Stimulated activated CD4-positive, alpha-beta T cell treated with anti-CD3 and anti-CD28 coated beads, Interleukin-12 subunit alpha, Interleukin-12 subunit beta, amount 100 ng/mL, for 24 hours (primary cell): ENCODE measurements around the gene ANAPC2.

Experiments used
- DNase-seq, 2 experiments: peaks; one replicate each; pipeline ENCODE4 v3.0.0-alpha.2; 2020; ENCODE audit warnings: low read depth in 2 of 2

Gene ANAPC2

GRCh38 chr9:137188490-137189296, at the start of gene ANAPC2, which contains the start of gene SSNA1:
Gene ANAPC2, minus strand, starts transcription at chr9:137188560. Its CDS starts 28 bp downstream, at chr9:137188532.
Gene SSNA1, plus strand, starts transcription at chr9:137188676. Its CDS starts 51 bp downstream, at chr9:137188727.
- peak; percentile 87 to 88 for DNase-seq

GRCh38 chr9:137236936-137237421, 48.6 kb upstream of the ANAPC2 start:
- no peak for DNase-seq

GRCh38 chr9:137236238-137236935, 48.0 kb upstream of the ANAPC2 start:
- peak; percentile 79 to 93 for DNase-seq

- DNase-seq, result no peak
Observed at GRCh38 chr9:137235424-137236237, 47.3 kb upstream of the ANAPC2 start.

- no peak for DNase-seq
Observed at GRCh38 chr9:137234758-137235423, 46.5 kb upstream of the ANAPC2 start.

GRCh38 chr9:137234055-137234697, 45.8 kb upstream of the ANAPC2 start:
- DNase-seq, result no peak

- DNase-seq, result no peak
Observed at GRCh38 chr9:137233143-137233980, 45.0 kb upstream of the ANAPC2 start.

- DNase-seq, result no peak
Observed at GRCh38 chr9:137232510-137232909, 44.1 kb upstream of the ANAPC2 start.

GRCh38 chr9:137232101-137232500, 43.7 kb upstream of the ANAPC2 start:
- no peak for DNase-seq

GRCh38 chr9:137231372-137232039, 43.1 kb upstream of the ANAPC2 start:
- DNase-seq, result no peak

GRCh38 chr9:137230705-137231371, 42.5 kb upstream of the ANAPC2 start, which contains the start of gene SLC34A3:
Gene SLC34A3, plus strand, starts transcription at chr9:137230901. Its CDS starts 802 bp downstream, at chr9:137231703.
- no peak for DNase-seq

GRCh38 chr9:137229903-137230704, 41.7 kb upstream of the ANAPC2 start:
- DNase-seq, result no peak

GRCh38 chr9:137228968-137229896, 40.9 kb upstream of the ANAPC2 start:
- no peak for DNase-seq

GRCh38 chr9:137228506-137228967, 40.2 kb upstream of the ANAPC2 start:
- no peak for DNase-seq

- no peak for DNase-seq
Observed at GRCh38 chr9:137227853-137228505, 39.6 kb upstream of the ANAPC2 start.
